Heart right ventricle (tissue), 16 donors: Measurements from ENCODE around the gene LMX1B. TPM values are rescaled to one million over a fixed set of nuclear protein-coding genes. Genes with fewer than 3 reads are reported as not detected.

Source experiments
- ATAC-seq, 8 donors: fragments of 200-7000 bp; cut with Tn5 transposase; one replicate each; pipeline ENCODE4 v1.9.1; 2020; ENCODE audit warnings: mild to moderate bottlenecking in 8 of 8, moderate library complexity in 8 of 8, moderate number of reproducible peaks in 1 of 8
- DNase-seq, 2 donors: peaks; one replicate each; pipeline ENCODE4 v3.0.0-alpha.2; 2020
- H3K27ac ChIP-seq, 10 donors: fragments of 200-600 bp; sonication (generic) in 2 of 10; one replicate each; pipeline versions ENCODE4 v1.5.0 to v1.8.0; 2020 to 2022; ENCODE audit warnings: mild to moderate bottlenecking in 3 of 10
- H3K27me3 ChIP-seq, 7 donors: fragments of 200-600 bp; one replicate each; pipeline ENCODE4 v1.8.0; 2021 to 2022; ENCODE audit warnings: mild to moderate bottlenecking in 2 of 7
- H3K36me3 ChIP-seq, 9 donors: fragments of 200-600 bp; sonication (generic) in 1 of 9; one replicate each; pipeline versions ENCODE4 v1.5.0 to v1.8.0; 2020 to 2022; ENCODE audit warnings: mild to moderate bottlenecking in 2 of 9
- H3K4me1 ChIP-seq, 9 donors: fragments of 200-600 bp; sonication (generic) in 1 of 9; one replicate each; pipeline versions ENCODE4 v1.5.0 to v1.8.0; 2020 to 2022; ENCODE audit warnings: mild to moderate bottlenecking in 4 of 9
- H3K4me3 ChIP-seq, 10 donors: fragments of 200-600 bp; sonication (generic) in 2 of 10; one replicate each; pipeline versions ENCODE4 v1.5.0 to v1.8.0; 2020 to 2022; ENCODE audit warnings: mild to moderate bottlenecking in 7 of 10, moderate library complexity in 2 of 10
- H3K9me3 ChIP-seq, 11 donors: fragments of 200-600 bp in 10 of 11; sonication (generic) in 2 of 11; one replicate each; pipeline versions ENCODE4 v1.5.0 to v1.8.0; 2013 to 2022; ENCODE audit warnings: mild to moderate bottlenecking in 2 of 11, control low read depth in 1 of 11, moderate library complexity in 1 of 11
- WGBS, 2 donors: extraction: QIAGEN DNeasy Blood & Tissue Kit; methylation state at CpG; one replicate each; pipeline ENCODE4 v1.1.7; 2013; ENCODE audit warnings: inconsistent platforms in 1 of 2; 5-methylcytosine and 5-hydroxymethylcytosine counted together
- intact Hi-C, 10 donors: fragments of 100-400 bp; cut with DNase I; formaldehyde crosslinking; loops; one replicate each; pipeline versions ENCODE4 v1.11.1 to v1.14.2; 2022
- polyA plus RNA-seq, 2 donors: library from polyadenylated mRNA; stranded (reverse); fragments of 200-250 nt; gene quantifications; one replicate each; pipeline ENCODE4 v1.2.3, GENCODE V29; 2013
- total RNA-seq, 10 donors: library from RNA; stranded (reverse); fragmentation: NEBNext Ultra II Directional in 3 of 10; extraction: Animal tissue kit (Norgen Biotek cat#: 25700) in 3 of 10; gene quantifications; one replicate each; pipeline versions ENCODE4 v1.2.1 to v1.2.4, GENCODE V29; 2021 to 2023
- TF ChIP-seq, protein P1 (sequence below), 9 donors: fragments of 200-600 bp; sonication (generic) in 2 of 9; IDR thresholded peaks; one replicate each; pipeline versions ENCODE4 v1.5.0 to v1.8.0; 2021 to 2022; ENCODE audit warnings: antibody characterized with exemption in 9 of 9, mild to moderate bottlenecking in 5 of 9, moderate library complexity in 1 of 9
- donor health status: Arrhythmogenic right ventricular cardiomyopathy.
- donor health status: ischemic (EF 13 %, LVEDD 7.1; RV severe dilation, severe dysfunction).
- donor health status: healthy with polysubstance abuse.
- donor health status: DM: no; HTN: yes; CAD: no.
- donor health status: DM: no; HTN: no; CAD: no.
- donor health status: ischemic (EF 25% LVEDD 6.9; RV normal size, moderate dysfunction).
- donor health status: ischemic (EF 25% LVEDD 5.7; RV mildly dilated, moderate dysfunction).
- donor health status: healthy.
- donor health status: DM: yes; HTN: yes; CAD: no.
- donor health status: Ischemic cardiomyopathy.
- donor health status: ischemic (EF 35%, LVEDD 5.7; RV mildly dilated, moderate dysfunction).
- donor health status: nonischemic (EF 11% LVEDD 7.7; RV severe dilation, severe dysfunction).
- donor health status: DM: yes; HTN: yes; CAD: no.
- donor health status: PGD.
- donor health status: ischemic (EF 29% LVEDD 5.4; RV normal size, mild dysfunction).
- donor health status: nonischemic (EF 23%, LVEDD 6.1; RV moderate dilation, normal function).

LMX1B gene
- total and polyA plus RNA-seq, 12 donors, result 0.25 to 0.97 (median 0.37) TPM

DNA sequence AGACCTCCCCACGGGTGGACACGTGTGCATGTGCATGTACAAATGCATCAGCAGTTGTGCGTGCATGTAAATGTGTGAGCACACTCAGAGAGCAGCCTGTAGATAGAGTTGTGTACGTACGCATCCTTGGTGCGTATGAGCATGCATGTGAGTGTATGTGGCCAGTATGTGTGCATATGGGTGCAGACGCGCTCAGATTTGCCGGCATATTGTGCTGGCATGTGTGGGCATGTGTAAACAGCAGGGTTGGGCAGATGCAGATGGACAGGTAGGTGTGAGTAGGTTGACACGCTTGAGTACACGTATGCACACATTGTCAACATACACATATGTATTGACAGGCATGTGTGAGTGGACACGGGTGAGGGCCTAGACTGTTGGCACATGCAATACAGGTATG is 56.5 kb downstream of the LMX1B start:
- TF ChIP-seq, protein P1, sequence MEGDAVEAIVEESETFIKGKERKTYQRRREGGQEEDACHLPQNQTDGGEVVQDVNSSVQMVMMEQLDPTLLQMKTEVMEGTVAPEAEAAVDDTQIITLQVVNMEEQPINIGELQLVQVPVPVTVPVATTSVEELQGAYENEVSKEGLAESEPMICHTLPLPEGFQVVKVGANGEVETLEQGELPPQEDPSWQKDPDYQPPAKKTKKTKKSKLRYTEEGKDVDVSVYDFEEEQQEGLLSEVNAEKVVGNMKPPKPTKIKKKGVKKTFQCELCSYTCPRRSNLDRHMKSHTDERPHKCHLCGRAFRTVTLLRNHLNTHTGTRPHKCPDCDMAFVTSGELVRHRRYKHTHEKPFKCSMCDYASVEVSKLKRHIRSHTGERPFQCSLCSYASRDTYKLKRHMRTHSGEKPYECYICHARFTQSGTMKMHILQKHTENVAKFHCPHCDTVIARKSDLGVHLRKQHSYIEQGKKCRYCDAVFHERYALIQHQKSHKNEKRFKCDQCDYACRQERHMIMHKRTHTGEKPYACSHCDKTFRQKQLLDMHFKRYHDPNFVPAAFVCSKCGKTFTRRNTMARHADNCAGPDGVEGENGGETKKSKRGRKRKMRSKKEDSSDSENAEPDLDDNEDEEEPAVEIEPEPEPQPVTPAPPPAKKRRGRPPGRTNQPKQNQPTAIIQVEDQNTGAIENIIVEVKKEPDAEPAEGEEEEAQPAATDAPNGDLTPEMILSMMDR (IDR thresholded peaks at IDR 0.05), result no peak
- intact Hi-C loops, result no loop called here
- 93 to 94% methylated on average over 12 of the region's 12 CpGs for WGBS, 2 donors
- Histone ChIP-seq H3K36me3 (no peaks in the 10 kb centered on the region), H3K27ac (no peak overlapping the region), H3K9me3 (no peaks in the 10 kb centered on the region), H3K27me3 (peaks cover 0 to 81% (median 55%) of the 10 kb centered on the region in 7 donors), H3K4me3 (no peak overlapping the region), H3K4me1 (peaks cover 0 to 13% (median 4%) of the 10 kb centered on the region in 9 donors)
- no peak for ATAC-seq
- DNase-seq, result no peak

DNA sequence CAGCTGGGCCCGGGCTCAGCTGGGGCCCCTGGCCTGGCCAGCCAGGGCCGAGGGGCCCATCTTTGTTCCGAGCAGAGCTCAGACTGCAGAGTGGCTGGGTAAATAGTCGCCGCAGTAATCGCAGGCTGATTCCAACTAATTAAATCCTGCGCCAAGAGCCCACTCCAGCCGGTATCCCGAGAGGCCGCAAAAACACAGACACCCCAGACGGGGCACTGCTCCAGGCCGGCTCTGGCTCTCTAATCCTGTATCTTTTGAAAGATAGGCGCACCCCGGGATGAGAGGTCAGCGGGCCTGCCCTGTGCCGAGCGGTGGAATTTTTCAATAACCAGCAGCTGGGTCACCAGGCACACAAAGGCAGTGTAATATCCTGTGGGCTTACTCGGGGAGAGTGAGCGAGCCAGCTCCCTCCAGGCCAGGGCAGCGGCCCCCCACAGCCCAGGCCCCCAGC is 57.7 kb downstream of the LMX1B start:
- peaks cover 0 to 80% (median 58%) of the 10 kb centered on the region in 7 donors for H3K27me3 ChIP-seq

DNA sequence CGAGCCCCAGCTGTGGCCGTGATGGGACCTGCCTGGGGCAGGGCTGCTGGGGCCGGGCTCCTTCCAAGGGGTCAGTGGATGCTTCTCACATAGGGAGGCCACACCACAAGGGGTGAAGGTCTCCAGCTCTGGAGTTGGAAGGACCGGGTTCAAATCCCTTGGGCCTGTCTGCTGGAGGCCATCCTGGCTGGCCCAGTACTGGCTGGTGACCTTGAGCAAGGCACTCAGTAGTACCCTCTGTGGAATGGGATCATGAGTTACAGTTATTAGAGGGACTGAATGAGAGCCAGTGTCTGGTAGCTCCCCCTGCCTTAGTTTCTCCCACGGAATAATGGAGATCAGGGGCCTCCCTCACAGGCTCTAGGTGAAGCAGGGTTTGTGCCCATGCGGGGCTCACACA is 58.3 kb downstream of the LMX1B start:
- peak overlapping the region in 3 of 10 donors; percentile 16 to 36 (median 22) for H3K27ac ChIP-seq
- intact Hi-C loops, result no loop called here
- no peak overlapping the region for H3K4me3 ChIP-seq
- DNase-seq, result no peak
- H3K9me3 ChIP-seq, result no peaks in the 10 kb centered on the region
- ATAC-seq, result peak in 2 of 8 donors; percentile 7 to 11
- peaks cover 0 to 12% (median 3%) of the 10 kb centered on the region in 9 donors for H3K4me1 ChIP-seq
- WGBS, 2 donors, result 54 to 60% methylated on average over 6 of the region's 6 CpGs
- H3K36me3 ChIP-seq, result no peaks in the 10 kb centered on the region
- TF ChIP-seq, protein P1 (IDR thresholded peaks at IDR 0.05), result no peak
- H3K27me3 ChIP-seq, result peaks cover 0 to 80% (median 64%) of the 10 kb centered on the region in 7 donors

More for the DNA sequence above, 57.7 kb downstream of the LMX1B start:
- TF ChIP-seq, protein P1 (IDR thresholded peaks at IDR 0.05), result no peak
- 33 to 36% methylated on average over 20 of the region's 20 CpGs for WGBS, 2 donors
- Histone ChIP-seq H3K4me1 (peaks cover 0 to 12% (median 3%) of the 10 kb centered on the region in 9 donors), H3K4me3 (no peak overlapping the region), H3K27ac (peak overlapping the region in 4 of 10 donors; percentile 22 to 36 (median 23)), H3K9me3 (no peaks in the 10 kb centered on the region), H3K36me3 (no peaks in the 10 kb centered on the region)
- peak in 1 of 2 donors; percentile 41 for DNase-seq
- intact Hi-C loops, result no loop called here
- ATAC-seq, result peak; percentile 20 to 60 (median 44)

GRCh38 chr9:126672634-126673284 is 59.0 kb downstream of the LMX1B start:
- Histone ChIP-seq H3K9me3 (no peaks in the 10 kb centered on the region), H3K4me3 (no peak overlapping the region), H3K27me3 (peaks cover 0 to 80% (median 71%) of the 10 kb centered on the region in 7 donors), H3K36me3 (no peaks in the 10 kb centered on the region), H3K27ac (no peak overlapping the region), H3K4me1 (peaks cover 0 to 12% (median 3%) of the 10 kb centered on the region in 9 donors)
- 75 to 81% methylated on average over 18 of the region's 18 CpGs for WGBS, 2 donors
- intact Hi-C loops, result no loop called here
- ATAC-seq, result no peak
- TF ChIP-seq, protein P1 (IDR thresholded peaks at IDR 0.05), result no peak
- DNase-seq, result no peak
